HG02840 (cell line): ENCODE data around the gene DNAH3.
"Not testable (repeated sequence)": the region's sequence is repeated elsewhere in the genome, so short reads cannot be mapped to it uniquely, and the experiment has no call there.

Experiments
- ATAC-seq: cut with Tn5 transposase; IDR thresholded peaks from one replicate; pipeline ENCODE4 v1.9.1; 2021; ENCODE audit warnings: mild to moderate bottlenecking, moderate library complexity, moderate number of reproducible peaks; ENCODE audit not compliant: unreplicated experiment, low FRiP score

Gene DNAH3

GRCh38 chr16:21075252-21075651 is 75.4 kb downstream of the DNAH3 start:
- ATAC-seq, result no peak

GRCh38 chr16:21072976-21073375 is 77.7 kb downstream of the DNAH3 start:
- ATAC-seq, result no peak

GRCh38 chr16:21071741-21072140 is 78.9 kb downstream of the DNAH3 start:
- no peak for ATAC-seq

- no peak for ATAC-seq
Measured at GRCh38 chr16:21070564-21070963, 80.1 kb downstream of the DNAH3 start.

- ATAC-seq, result no peak
Measured at GRCh38 chr16:21069986-21070385, 80.7 kb downstream of the DNAH3 start.

DNA sequence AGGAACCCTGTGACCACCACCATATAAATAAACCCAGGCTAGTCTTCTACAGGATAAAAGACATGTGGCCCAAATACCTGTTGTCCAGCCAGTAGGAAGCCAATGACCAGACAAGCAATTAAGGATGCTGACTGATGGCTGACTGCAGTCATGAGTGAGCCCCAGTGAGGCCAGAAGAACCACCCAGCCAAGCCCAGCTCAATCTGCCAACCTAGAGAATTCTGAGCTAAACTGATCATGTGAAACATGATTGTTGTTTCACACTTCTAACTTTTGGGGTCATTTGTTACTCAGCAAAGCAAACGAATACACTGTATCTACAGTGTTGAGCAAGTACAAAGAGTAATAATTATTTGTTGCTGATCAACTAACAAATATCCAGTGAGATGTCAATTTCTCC is 86.4 kb downstream of the DNAH3 start:
- ATAC-seq, result no peak

GRCh38 chr16:21063314-21063713 is 87.3 kb downstream of the DNAH3 start:
- ATAC-seq, result not testable (repeated sequence)

GRCh38 chr16:21060027-21060510 is 90.6 kb downstream of the DNAH3 start:
- ATAC-seq, result no peak

DNA sequence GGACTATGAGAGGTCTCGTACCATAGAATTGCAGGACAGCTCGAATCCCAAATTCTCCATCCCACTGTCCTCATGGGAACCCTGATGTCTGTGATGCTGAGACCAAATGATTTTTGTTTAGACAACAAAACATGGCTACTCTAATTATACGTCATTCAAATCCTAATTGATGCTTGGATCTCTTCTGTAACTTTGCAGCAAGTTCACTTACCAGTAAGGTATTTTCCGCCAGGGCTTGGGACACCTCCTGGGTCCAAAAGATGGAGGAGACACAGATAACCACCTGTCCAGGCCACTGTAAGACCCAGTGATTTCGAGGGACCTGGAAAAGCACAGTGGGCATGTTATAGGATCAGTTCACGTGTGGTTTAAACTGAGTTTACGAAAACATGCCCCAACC is 92.8 kb downstream of the DNAH3 start:
- ATAC-seq, result no peak

DNA sequence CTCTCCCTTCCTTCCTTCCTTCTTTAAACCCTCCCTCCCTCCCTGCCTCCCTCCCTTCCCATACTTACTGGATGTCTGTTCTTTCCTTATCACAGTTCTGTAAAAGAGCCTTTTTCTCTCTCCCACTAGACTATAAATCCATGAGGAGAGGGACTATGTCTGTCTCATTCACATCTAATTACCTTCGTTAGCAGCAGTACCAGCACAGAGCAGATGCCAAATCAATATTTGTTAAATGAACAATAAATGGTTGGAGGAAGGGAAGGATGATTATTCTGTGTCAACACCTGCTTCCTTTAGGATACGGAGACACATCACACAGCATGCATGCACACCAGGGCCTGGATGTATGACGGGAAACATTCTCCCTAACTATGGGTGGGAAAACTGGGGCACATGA is 94.2 kb downstream of the DNAH3 start:
- no peak for ATAC-seq

DNA sequence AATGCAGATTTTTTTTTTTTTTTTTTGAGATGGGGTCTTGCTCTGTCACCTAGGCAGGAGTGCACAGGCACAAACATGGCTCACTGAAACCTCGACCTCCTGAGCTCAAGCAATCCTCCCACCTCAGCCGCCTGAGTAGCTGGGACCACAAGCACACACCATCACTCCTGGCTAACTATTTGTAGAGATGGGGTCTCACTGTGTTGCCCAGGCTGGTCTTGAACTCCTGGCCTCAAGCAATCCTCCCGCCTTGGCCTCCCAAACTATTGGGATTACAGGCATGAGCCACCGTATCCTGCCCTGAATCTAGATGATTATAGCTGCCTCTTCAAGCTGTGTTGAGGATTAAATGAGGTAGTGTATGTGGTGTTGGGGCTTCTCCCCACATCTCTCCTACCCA is 94.9 kb downstream of the DNAH3 start:
- not testable (repeated sequence) for ATAC-seq

DNA sequence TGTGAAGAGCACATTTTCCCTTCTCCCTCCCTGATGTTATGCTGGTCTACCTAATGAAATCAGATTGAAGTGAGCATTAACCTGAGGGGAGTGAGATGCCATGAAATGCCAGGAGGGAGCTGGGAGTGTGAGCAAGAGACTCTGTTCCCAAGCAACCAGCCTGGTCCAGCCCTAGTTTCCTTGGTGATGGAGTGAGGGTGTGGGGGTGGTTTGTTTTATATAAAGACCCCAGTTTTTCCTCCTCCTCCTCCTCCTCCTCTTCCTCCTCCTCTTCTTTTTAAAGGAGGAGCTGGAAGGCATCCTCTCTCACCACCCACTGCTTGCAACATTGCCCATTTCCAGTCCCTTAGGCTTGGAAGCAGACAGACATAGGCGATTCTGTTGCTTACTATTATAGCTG is 97.1 kb downstream of the DNAH3 start:
- no peak for ATAC-seq

GRCh38 chr16:21048091-21048912 is 102.3 kb downstream of the DNAH3 start:
- not testable (repeated sequence) for ATAC-seq

- ATAC-seq, result no peak
Measured at GRCh38 chr16:21038197-21038596, 112.4 kb downstream of the DNAH3 start.

DNA sequence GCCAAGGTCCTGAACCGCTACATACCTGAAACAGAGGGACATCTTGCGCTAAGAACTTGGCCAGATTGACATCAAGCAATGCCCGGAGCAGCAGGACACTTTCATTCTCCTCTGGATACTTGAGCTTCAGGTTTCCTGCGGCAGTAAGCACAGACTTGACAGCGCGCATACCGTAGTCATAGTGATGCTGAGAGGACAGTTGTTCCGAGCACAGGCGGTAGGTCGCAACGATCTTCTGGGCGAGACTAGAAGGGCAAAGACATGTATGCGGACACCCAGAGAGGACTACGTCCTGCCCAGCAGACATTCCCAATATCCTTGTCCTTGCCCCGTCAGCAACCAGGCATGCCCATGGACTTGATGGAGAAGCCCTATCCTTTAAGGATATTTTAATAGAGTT is 112.9 kb downstream of the DNAH3 start:
- no peak for ATAC-seq

DNA sequence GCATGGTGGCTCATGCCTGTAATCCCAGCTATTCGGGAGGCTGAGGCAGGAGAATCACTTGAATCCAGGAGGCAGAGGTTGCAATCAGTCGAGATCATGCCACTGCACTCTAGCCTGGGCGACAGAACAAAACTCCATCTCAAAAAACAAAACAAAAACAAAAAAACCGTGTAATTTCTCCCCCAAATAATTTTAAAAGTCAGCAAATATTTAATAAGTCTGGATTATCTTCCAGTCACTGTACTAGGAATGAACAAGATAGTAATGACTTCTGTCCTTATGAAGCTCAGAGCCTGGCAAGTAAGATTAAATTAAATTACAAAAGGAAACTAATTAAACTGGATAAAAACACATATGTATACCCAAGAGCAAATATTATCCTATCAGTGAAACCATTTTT is 113.5 kb downstream of the DNAH3 start:
- no peak for ATAC-seq

GRCh38 chr16:21036471-21036870 is 114.2 kb downstream of the DNAH3 start:
- no peak for ATAC-seq

DNA sequence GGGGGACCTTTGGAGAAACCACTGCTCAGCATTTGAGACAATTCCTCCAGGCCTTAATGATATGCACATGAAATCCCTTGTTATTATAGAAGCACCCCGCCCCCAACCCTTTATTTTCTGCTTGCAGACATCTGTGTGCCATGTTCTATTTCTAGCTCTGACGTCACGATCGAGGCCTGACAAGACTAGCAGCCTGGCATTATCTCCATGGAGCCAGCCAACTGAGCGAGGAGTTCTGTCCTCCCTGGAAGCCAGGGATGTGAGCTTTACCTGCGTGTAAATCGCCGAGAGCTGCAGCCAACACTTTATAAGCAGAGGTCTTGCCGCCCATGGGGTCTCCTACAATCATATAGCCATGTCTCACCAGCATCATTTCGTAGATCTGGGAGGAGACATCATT is 116.9 kb downstream of the DNAH3 start:
- ATAC-seq, result no peak

GRCh38 chr16:21033264-21033663 is 117.4 kb downstream of the DNAH3 start:
- no peak for ATAC-seq

GRCh38 chr16:21028728-21029127 is 121.9 kb downstream of the DNAH3 start:
- ATAC-seq, result no peak

GRCh38 chr16:21026846-21027245 is 123.8 kb downstream of the DNAH3 start:
- no peak for ATAC-seq

DNA sequence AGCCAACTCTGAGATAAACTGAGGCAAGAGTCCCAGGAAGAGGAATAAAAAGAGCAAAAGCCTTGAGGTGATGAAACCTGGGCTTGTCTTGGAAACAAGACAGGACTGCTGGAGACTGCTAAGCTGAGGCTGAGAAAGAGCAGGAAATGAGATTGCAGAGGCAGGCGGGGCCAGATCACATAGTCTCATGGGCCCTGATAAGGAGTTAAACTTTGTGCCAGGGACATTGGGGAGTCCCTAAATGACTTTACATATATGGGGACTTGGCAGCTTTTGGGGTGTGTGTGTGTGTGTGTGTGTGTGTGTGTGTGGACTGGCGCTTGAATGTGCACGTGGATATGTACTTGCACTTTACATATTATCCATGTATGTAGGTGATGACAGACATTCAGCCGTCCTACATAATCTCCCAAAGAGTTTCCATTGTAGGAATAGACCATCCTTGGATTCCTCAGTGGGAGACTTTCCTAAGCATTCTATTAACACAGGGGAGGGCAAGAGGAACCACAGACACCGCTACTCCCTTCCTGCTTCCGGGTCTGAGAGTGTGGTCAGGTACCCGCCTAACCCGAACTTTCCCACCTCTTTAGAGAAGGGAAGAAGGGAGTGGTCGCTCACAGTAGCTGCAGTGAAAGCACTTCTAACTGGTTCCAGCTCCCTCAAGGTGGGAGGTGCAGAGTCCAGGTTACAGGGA is 127.0 kb downstream of the DNAH3 start:
- no peak for ATAC-seq
